ENCODE measurements around the gene ST8SIA6. TPM values are rescaled to one million over a fixed set of nuclear protein-coding genes. Genes with fewer than 3 reads are reported as not detected.
"Not testable (repeated sequence)": the region's sequence is repeated elsewhere in the genome, so short reads cannot be mapped to it uniquely, and the experiment has no call there.

ST8SIA6 gene
- total RNA-seq, 1 experiment from 2014 or later = 0.91 TPM

GRCh38 chr10:17457083-17457482 is 2.7 kb upstream of the ST8SIA6 start:
- DNase-seq (ENCODE audit: low read depth) = no peak

GRCh38 chr10:17456032-17456548 is 1.7 kb upstream of the ST8SIA6 start:
- no peak for DNase-seq (ENCODE audit: low read depth)

- DNase-seq (ENCODE audit: low read depth) = no peak
These were observed 673 bp upstream of the ST8SIA6 start for GRCh38 chr10:17455015-17455520.

- DNase-seq (ENCODE audit: low read depth) = peak; percentile 45
These were observed 863 bp downstream of the ST8SIA6 start for GRCh38 chr10:17453373-17454091.

GRCh38 chr10:17453035-17453372 is 1.4 kb downstream of the ST8SIA6 start:
- no peak for DNase-seq (ENCODE audit: low read depth)

GRCh38 chr10:17452060-17452841 is 2.1 kb downstream of the ST8SIA6 start:
- no peak for DNase-seq (ENCODE audit: low read depth)

- DNase-seq (ENCODE audit: low read depth) = no peak
These were observed 4.4 kb downstream of the ST8SIA6 start for GRCh38 chr10:17450024-17450423.

GRCh38 chr10:17445400-17445998 is 8.9 kb downstream of the ST8SIA6 start:
- no peak for DNase-seq (ENCODE audit: low read depth)

GRCh38 chr10:17444388-17444714 is 10.0 kb downstream of the ST8SIA6 start:
- DNase-seq (ENCODE audit: low read depth) = no peak

- DNase-seq (ENCODE audit: low read depth) = no peak
These were observed 10.5 kb downstream of the ST8SIA6 start for GRCh38 chr10:17443707-17444387.

- DNase-seq (ENCODE audit: low read depth) = no peak
These were observed 15.8 kb downstream of the ST8SIA6 start for GRCh38 chr10:17438583-17438982.

GRCh38 chr10:17436578-17436977 is 17.8 kb downstream of the ST8SIA6 start:
- DNase-seq (ENCODE audit: low read depth) = not testable (repeated sequence)

- no peak for DNase-seq (ENCODE audit: low read depth)
These were observed 18.4 kb downstream of the ST8SIA6 start for GRCh38 chr10:17435953-17436352.

- DNase-seq (ENCODE audit: low read depth) = no peak
These were observed 19.2 kb downstream of the ST8SIA6 start for GRCh38 chr10:17435187-17435586.

GRCh38 chr10:17432723-17433122 is 21.7 kb downstream of the ST8SIA6 start:
- no peak for DNase-seq (ENCODE audit: low read depth)

GRCh38 chr10:17431871-17432311 is 22.5 kb downstream of the ST8SIA6 start:
- DNase-seq (ENCODE audit: low read depth) = peak; percentile 35

- peak; percentile 63 for DNase-seq (ENCODE audit: low read depth)
These were observed 23.6 kb downstream of the ST8SIA6 start for GRCh38 chr10:17430647-17431355.

GRCh38 chr10:17429490-17429889 is 24.9 kb downstream of the ST8SIA6 start:
- DNase-seq (ENCODE audit: low read depth) = no peak

GRCh38 chr10:17428351-17429097 is 25.9 kb downstream of the ST8SIA6 start:
- DNase-seq (ENCODE audit: low read depth) = no peak

GRCh38 chr10:17427666-17428350 is 26.6 kb downstream of the ST8SIA6 start:
- no peak for DNase-seq (ENCODE audit: low read depth)

Data from Daoy (cell line).